ENCODE results near the gene HGF.
"Not testable (repeated sequence)": the region's sequence is repeated elsewhere in the genome, so short reads cannot be mapped to it uniquely, and the experiment has no call there.

Gene HGF

DNA sequence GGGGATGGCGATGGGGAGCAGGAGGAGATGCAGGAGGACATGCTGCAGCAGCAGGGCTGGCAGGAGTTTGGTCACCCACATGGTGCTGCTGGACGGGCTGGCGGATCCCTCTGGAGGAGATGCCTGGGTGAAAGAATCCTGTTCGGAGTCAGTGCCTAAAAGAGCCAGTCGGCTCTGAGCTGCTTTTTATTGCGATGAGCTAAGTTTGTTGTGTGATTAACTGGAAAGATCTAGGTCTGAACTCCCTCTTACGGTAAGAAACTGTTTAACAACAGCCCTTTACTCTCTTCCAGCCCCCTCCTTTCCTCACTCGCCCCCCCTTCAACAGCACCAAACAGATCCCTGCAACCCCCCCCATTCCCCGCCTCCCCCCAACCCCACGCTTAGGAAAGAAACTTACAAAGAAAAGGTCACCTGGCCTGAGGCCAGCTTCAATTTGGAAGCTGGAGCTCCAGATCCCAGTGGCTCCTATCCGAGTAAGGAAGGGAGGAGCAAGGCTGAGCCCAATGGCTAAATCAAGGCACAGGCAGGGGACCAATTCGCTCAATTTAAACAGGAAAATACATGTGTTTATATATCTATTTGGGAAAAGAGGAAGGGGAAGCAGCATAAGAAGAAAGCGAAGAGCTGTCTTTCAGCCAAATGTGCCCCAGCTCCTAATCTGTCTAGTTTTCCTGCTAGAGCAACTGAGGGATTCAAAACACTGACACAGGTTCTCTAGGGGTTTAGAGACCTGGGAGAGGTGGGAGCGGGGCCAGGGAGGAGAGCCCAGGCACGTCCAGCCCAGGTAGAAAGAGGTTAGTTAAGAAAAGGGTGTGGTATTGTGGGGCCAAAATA lies at the start of gene HGF:
HGF (minus strand) TSS at position 157 of the 837 bp plus-strand sequence; CDS start at position 81, 76 bp downstream.
- TF ChIP-seq, protein P1, sequence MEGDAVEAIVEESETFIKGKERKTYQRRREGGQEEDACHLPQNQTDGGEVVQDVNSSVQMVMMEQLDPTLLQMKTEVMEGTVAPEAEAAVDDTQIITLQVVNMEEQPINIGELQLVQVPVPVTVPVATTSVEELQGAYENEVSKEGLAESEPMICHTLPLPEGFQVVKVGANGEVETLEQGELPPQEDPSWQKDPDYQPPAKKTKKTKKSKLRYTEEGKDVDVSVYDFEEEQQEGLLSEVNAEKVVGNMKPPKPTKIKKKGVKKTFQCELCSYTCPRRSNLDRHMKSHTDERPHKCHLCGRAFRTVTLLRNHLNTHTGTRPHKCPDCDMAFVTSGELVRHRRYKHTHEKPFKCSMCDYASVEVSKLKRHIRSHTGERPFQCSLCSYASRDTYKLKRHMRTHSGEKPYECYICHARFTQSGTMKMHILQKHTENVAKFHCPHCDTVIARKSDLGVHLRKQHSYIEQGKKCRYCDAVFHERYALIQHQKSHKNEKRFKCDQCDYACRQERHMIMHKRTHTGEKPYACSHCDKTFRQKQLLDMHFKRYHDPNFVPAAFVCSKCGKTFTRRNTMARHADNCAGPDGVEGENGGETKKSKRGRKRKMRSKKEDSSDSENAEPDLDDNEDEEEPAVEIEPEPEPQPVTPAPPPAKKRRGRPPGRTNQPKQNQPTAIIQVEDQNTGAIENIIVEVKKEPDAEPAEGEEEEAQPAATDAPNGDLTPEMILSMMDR (conservative IDR thresholded peaks at IDR 0.05): peak; percentile 26; the same call in 1 of the 2 replicates
- peak within 1 kb of the TSS; percentile 40; the same call in 1 of the 2 replicates for H3K27ac ChIP-seq

DNA sequence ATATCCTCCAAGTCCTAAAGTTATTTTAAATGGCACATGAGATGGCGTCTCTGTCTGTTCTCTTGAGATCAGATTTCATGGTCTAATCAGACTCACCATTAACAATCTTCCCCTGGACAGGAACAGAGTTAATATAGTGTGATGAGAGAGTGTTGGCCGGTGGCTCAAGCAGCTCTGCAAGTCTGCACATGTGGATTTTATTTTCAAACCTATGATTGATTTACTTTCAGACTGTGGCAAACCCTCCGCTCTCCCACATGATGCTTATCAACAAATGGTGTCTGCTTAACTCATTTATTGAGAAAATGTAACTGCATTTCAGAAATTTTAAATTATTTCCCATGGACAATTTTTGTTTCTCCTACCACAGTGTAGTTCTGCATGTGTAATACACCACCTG lies 46.5 kb upstream of the HGF start:
- H3K27ac ChIP-seq: no peak overlapping the region
- TF ChIP-seq, protein P1 (conservative IDR thresholded peaks at IDR 0.05): no peak

DNA sequence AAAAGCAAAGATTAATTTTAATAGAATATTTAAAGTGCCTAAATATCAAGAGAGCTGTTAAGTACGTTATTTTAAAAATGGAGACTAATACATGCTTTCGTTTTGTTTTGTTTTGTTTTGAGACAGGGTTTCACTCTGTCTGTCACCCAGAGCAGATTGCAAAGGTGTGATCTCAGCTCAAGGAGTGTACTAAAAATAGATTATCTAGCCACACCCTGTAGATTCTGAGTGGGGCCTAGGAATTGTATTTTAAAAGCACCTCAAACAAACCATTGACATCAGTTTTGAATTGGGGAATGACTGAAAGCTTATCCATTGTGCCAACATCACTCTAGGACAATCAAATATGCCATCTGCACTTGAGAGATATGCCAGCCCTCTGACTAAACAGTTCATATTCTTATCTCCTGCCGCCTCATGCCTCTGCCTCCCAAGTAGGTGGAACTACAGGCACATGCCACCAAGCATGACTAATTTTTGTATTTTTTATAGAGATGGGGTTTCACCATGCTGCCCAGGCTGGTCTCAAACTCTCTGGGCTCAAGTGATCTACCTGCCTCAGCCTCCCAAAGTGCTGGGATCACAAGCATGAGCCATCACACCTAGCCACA lies 43.1 kb upstream of the HGF start:
- H3K27ac ChIP-seq: not testable (repeated sequence)

DNA sequence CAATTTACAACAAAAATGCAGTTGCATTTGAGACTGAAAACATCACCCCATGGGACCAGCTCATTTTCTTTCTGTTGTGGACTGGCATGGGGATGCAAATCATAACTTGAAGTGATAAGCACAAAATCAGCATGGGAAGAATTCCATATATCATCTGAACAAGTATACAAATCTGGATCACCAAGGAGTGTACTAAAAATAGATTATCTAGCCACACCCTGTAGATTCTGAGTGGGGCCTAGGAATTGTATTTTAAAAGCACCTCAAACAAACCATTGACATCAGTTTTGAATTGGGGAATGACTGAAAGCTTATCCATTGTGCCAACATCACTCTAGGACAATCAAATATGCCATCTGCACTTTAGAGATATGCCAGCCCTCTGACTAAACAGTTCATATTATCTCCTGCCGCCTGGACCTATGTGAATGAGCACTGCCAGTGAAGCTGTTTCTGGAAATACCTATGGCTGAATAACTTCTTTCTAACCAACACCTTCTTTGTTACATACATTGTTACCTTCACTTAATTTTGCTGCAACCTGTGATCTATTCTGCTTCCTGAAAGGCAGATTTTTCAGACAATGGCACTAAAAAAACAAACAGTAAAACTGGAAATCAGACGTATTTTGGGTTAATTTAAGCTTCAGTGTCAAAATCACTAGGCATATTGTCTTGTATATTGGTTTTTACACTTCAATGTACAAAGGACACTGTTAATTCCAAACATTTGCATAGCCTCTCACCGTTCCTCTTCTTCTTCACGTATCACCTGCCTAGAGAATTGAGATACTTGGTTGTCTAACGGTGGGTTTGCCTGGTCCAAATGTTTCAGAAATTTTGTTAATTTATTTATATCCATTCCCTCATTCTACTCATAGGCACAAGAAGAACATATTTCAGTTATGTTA lies 42.4 kb upstream of the HGF start:
- TF ChIP-seq, protein P1 (conservative IDR thresholded peaks at IDR 0.05): no peak

DNA sequence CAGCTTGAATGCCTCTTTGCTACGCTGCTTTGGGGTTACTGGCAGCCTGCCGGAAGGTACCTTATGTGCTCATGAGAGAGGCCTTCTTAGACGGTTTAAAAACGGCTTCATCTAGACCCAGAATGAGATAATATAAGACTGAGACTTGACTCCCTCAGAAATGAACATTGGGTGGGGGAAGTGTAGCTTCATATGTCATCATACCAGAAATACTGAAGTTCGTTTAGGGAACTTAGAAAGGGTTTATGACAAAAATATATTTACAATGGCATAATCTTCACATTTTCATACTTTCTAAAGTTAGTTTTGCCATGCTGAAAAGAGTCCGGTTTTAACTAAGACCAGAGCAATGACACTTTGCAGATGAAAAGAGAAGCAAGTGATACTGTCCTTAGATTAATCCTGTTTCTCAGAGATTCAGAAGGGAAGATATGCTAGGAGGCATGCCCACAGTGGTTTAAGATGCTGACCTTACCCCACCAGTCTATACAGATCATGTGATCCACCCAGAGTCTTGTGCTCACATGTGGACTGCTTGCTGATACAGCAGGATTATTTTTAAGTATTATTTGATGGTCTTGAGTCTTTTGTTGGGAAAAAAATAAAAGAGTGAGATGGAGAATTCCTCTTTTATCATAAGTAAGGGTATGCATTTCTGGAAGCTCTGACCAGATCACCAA lies 40.8 kb upstream of the HGF start:
- TF ChIP-seq, protein P1 (conservative IDR thresholded peaks at IDR 0.05): no peak
- no peak overlapping the region for H3K27ac ChIP-seq

More for the DNA sequence above, 42.4 kb upstream of the HGF start:
- no peak overlapping the region for H3K27ac ChIP-seq

DNA sequence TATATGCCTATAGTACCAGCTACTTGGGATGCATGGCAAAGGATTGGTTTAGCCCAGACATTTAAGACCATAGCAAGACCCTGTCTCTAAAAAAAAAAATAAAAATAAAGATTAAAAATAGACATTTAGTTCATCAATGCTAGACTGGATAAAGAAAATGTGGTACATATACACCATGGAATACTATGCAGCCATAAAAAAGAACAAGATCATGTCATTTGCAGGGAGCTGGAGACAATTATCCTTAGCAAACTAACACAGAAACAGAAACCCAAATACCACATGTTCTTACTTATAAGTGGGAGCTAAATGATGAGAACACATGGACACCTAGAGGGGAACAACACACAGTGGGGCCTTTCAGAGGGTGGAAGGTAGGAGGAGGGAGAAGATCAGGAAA lies 38.5 kb upstream of the HGF start:
- H3K27ac ChIP-seq: not testable (repeated sequence)

DNA sequence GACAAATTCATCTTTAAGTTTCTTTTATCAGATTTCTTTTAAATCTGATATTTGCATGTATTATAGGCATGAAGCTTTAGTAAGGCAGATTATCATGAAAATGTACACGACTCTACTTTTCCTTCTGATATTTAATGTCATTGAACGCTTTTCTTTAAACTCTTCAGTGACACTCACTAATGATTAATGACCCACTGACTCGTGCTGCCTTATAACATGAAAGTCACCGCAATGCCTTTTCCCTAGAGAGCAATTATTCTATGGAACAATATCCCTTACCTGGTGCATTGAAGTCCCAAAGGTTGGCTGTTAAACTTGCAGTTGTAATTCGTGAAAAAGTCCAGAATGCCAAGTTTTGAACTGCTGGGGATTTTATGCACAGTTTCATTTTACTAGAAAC lies 33.4 kb upstream of the HGF start:
- TF ChIP-seq, protein P1 (conservative IDR thresholded peaks at IDR 0.05): no peak
- no peak overlapping the region for H3K27ac ChIP-seq

DNA sequence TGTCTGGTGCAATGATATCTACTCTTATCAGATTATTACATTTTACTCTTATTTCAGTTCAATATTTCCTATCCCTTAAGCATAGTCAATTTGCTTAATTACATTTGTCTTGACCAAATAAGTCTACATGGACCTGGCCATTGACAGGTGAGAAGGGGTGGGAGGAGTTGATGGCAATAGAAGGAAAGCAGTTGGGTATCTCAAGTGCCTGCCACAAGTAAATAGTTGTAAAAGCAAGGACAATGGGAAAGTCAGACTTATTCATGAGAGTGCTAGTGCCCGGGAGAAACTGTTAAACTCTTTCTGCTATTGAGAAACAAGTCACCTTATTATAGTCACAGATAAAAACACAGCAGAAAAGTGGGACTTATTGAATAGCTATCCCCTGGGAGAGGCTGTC lies 32.4 kb upstream of the HGF start:
- TF ChIP-seq, protein P1 (conservative IDR thresholded peaks at IDR 0.05): no peak

More for the DNA sequence above, 32.4 kb upstream of the HGF start:
- no peak overlapping the region for H3K27ac ChIP-seq

All from VCaP (cell line).